Epithelial cell of prostate (primary cell): ENCODE results near the gene PAX6.
"Not testable (repeated sequence)": the region's sequence is repeated elsewhere in the genome, so short reads cannot be mapped to it uniquely, and the experiment has no call there.

Experiments used
- DNase-seq: peaks from one replicate; pipeline ENCODE4 v3.0.0-alpha.2; 2011; ENCODE audit warnings: low read depth, low spot score
- H3K27ac ChIP-seq: fragments of 450-650 bp; 2 replicates; pipeline ENCODE4 v1.5.1; 2017; ENCODE audit warnings: mild to moderate bottlenecking

PAX6 gene

GRCh38 chr11:31779374-31779791 lies 31.7 kb downstream of the PAX6 start:
- no peak for DNase-seq
- no peak overlapping the region for H3K27ac ChIP-seq

- no peak overlapping the region for H3K27ac ChIP-seq
- DNase-seq: no peak
Measured at GRCh38 chr11:31772412-31772811, 38.7 kb downstream of the PAX6 start.

GRCh38 chr11:31770011-31770700 lies 41.0 kb downstream of the PAX6 start:
- DNase-seq: no peak
- H3K27ac ChIP-seq: no peak overlapping the region

- DNase-seq: no peak
- H3K27ac ChIP-seq: no peak overlapping the region
Measured at GRCh38 chr11:31768749-31769640, 42.1 kb downstream of the PAX6 start.

GRCh38 chr11:31767685-31768084 lies 43.4 kb downstream of the PAX6 start:
- DNase-seq: no peak
- H3K27ac ChIP-seq: no peak overlapping the region

GRCh38 chr11:31767066-31767465 lies 44.1 kb downstream of the PAX6 start:
- no peak for DNase-seq
- H3K27ac ChIP-seq: no peak overlapping the region

- no peak overlapping the region for H3K27ac ChIP-seq
- no peak for DNase-seq
Measured at GRCh38 chr11:31764766-31765165, 46.4 kb downstream of the PAX6 start.

- no peak for DNase-seq
- no peak overlapping the region for H3K27ac ChIP-seq
Measured at GRCh38 chr11:31764261-31764660, 46.9 kb downstream of the PAX6 start.

GRCh38 chr11:31763296-31763695 lies 47.8 kb downstream of the PAX6 start:
- no peak for DNase-seq
- no peak overlapping the region for H3K27ac ChIP-seq

- H3K27ac ChIP-seq: no peak overlapping the region
- no peak for DNase-seq
Measured at GRCh38 chr11:31761636-31762035, 49.5 kb downstream of the PAX6 start.

GRCh38 chr11:31757260-31757835 lies 53.8 kb downstream of the PAX6 start:
- no peak for DNase-seq
- H3K27ac ChIP-seq: no peak overlapping the region

GRCh38 chr11:31747581-31747980 lies 63.5 kb downstream of the PAX6 start:
- H3K27ac ChIP-seq: no peak overlapping the region
- no peak for DNase-seq

GRCh38 chr11:31740731-31741368 lies 70.3 kb downstream of the PAX6 start:
- H3K27ac ChIP-seq, DNase-seq: not testable (repeated sequence)

- H3K27ac ChIP-seq: no peak overlapping the region
- no peak for DNase-seq
Measured at GRCh38 chr11:31740131-31740530, 71.0 kb downstream of the PAX6 start.
